ENCODE results near the gene GSTT2.
A peak's percentile ranks its signal among the peaks of the same experiment; 100 is the strongest.

Gene GSTT2

GRCh38 chr22:24027389-24027975, 47.5 kb downstream of the GSTT2 start (continued):
- peak; percentile 66 for TF ChIP-seq ZNF18 (tag by site-specific recombination; IDR thresholded peaks at IDR 0.05)
- no peak for TF ChIP-seq ZNF146 (tag by site-specific recombination; IDR thresholded peaks at IDR 0.05)
- TF ChIP-seq OVOL3 (tag by site-specific recombination; IDR thresholded peaks at IDR 0.05), result no peak
- peak; percentile 77 for TF ChIP-seq SCRT2 (tag by site-specific recombination; IDR thresholded peaks at IDR 0.05)
- TF ChIP-seq, protein P1, sequence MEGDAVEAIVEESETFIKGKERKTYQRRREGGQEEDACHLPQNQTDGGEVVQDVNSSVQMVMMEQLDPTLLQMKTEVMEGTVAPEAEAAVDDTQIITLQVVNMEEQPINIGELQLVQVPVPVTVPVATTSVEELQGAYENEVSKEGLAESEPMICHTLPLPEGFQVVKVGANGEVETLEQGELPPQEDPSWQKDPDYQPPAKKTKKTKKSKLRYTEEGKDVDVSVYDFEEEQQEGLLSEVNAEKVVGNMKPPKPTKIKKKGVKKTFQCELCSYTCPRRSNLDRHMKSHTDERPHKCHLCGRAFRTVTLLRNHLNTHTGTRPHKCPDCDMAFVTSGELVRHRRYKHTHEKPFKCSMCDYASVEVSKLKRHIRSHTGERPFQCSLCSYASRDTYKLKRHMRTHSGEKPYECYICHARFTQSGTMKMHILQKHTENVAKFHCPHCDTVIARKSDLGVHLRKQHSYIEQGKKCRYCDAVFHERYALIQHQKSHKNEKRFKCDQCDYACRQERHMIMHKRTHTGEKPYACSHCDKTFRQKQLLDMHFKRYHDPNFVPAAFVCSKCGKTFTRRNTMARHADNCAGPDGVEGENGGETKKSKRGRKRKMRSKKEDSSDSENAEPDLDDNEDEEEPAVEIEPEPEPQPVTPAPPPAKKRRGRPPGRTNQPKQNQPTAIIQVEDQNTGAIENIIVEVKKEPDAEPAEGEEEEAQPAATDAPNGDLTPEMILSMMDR (tag by site-specific recombination; IDR thresholded peaks at IDR 0.05), result no peak
- no peak for TF ChIP-seq ZNF510 (tag by site-specific recombination; IDR thresholded peaks at IDR 0.05; ENCODE audit: insufficient replicate concordance)
- no peak for TF ChIP-seq ZNF155 (tag by site-specific recombination; IDR thresholded peaks at IDR 0.05)
- no peak for TF ChIP-seq ZNF394 (tag by site-specific recombination; IDR thresholded peaks at IDR 0.05; ENCODE audit: borderline replicate concordance)
- TF ChIP-seq ZNF184 (tag by site-specific recombination; IDR thresholded peaks at IDR 0.05), result no peak
- TF ChIP-seq ZNF626 (tag by site-specific recombination; IDR thresholded peaks at IDR 0.05), result no peak
- TF ChIP-seq ZNF140 (tag by site-specific recombination; IDR thresholded peaks at IDR 0.05), result no peak
- peak; percentile 86 for TF ChIP-seq SCRT1 (tag by site-specific recombination; IDR thresholded peaks at IDR 0.05; ENCODE audit: borderline replicate concordance)
- TF ChIP-seq PRDM1 (tag by site-specific recombination; IDR thresholded peaks at IDR 0.05), result no peak
- no peak for TF ChIP-seq ZNF366 (tag by site-specific recombination; conservative IDR thresholded peaks at IDR 0.05)
- no peak for TF ChIP-seq ZNF138 (tag by site-specific recombination; IDR thresholded peaks at IDR 0.05; ENCODE audit: borderline replicate concordance)
- no peak for TF ChIP-seq SETDB1 (IDR thresholded peaks at IDR 0.05; ENCODE audit: insufficient read length, low read length)
- TF ChIP-seq ZIC2 (tag by site-specific recombination; IDR thresholded peaks at IDR 0.05), result no peak

- ChIA-PET CTCF (interaction anchor here (0.7 kb wide), 1 partner anchor 1415 kb away, joined by 3 read pairs; no protein-coding TSS in a partner anchor), POLR2A (interaction anchor here (1.6 kb wide), 1 partner anchor 17 kb away, joined by 4 read pairs; the partner anchor contains the start of gene CABIN1)
- TF ChIP-seq YY2 (tag by site-specific recombination; IDR thresholded peaks at IDR 0.05) (no peak), ZNF707 (tag by site-specific recombination; IDR thresholded peaks at IDR 0.05) (no peak), ZNF157 (tag by site-specific recombination; IDR thresholded peaks at IDR 0.05) (no peak), PRDM2 (tag by site-specific recombination; IDR thresholded peaks at IDR 0.05; ENCODE audit: borderline replicate concordance) (no peak)
- Histone ChIP-seq H3K4me3 (ENCODE audit: low read depth, low read length) (no peak overlapping the region), H3K4me1 (ENCODE audit: control insufficient read depth, insufficient read depth, low read length) (peaks cover 21% of the 10 kb centered on the region), H3K36me3 (ENCODE audit: control insufficient read depth in 2 of 2, insufficient read depth in 1 of 2, low read length in 2 of 2) (peaks cover 6% of the 10 kb centered on the region in 2 experiments; a peak in 2 of 3 replicates), H3K27ac (ENCODE audit: extremely low read depth, low read depth, low read length) (no peak overlapping the region; the same call in 1 of the 2 replicates), H3K9me3 (ENCODE audit: control insufficient read depth, insufficient read depth, low read depth, low read length) (no peaks in the 10 kb centered on the region)
Observed at GRCh38 chr22:24027991-24028390, 48.1 kb downstream of the GSTT2 start.

All from HEK293 (cell line).